Measurements from ENCODE around the gene MYO1G.
"Not testable (repeated sequence)": the region's sequence is repeated elsewhere in the genome, so short reads cannot be mapped to it uniquely, and the experiment has no call there.

The MYO1G gene

DNA sequence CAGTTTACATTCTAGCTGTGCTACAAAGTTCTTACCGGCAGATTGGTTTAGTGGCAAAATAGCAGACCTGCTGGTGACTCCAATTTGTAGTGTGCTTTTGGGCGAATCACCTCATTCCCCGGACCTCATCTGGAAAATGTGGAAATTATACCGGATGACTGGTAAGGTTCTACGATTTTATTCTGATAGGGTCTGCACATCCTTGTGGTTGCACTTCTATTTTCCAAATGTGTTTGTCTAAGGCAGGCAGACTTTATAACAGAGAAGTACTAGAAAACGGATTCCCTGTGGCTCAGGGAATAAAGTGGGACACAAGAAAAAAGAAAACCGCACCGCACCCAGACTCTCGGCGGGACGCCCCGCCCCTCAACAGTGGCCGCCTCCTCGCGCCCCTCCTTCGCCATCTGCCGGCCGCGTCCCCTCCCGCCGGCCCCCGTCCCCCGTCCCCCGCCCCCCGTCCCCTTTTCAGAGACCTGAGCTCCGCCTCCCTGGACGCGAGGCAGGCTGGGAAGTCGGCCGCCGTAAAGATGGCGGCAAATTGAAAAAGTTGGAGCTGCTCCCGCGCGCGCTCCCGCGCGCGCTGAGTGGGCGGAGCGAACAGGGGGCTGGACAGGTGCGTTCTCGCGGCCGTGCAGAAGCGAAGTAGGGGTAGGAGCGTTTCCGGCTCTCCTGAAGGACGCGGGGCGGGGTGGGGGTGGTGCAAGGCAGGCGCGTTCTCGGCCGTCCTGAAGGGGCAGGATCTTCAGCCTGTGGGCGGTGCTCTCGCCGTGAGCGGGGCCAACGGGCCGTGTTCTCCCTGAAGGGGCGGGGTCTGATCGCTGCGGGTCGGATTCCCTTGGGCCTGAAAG, 20.7 kb upstream of the MYO1G start:
- Histone ChIP-seq H3K4me1 (ENCODE audit: control insufficient read depth in 2 of 2, insufficient read depth in 2 of 2, low read length in 2 of 2) (peaks cover 16 to 17% of the 10 kb centered on the region in 2 donors), H3K36me3 (ENCODE audit: control insufficient read depth in 2 of 2, insufficient read depth in 2 of 2, low read length in 2 of 2) (peaks cover 0 to 3% of the 10 kb centered on the region in 2 donors), H3K4me3 (ENCODE audit: low read length in 2 of 2) (peak overlapping the region; percentile 83 to 85), H3K9ac (ENCODE audit: low read depth in 1 of 2, low read length in 2 of 2) (peak overlapping the region; percentile 69 to 76), H3K27ac (ENCODE audit: low read depth in 2 of 2, low read length in 2 of 2) (peak overlapping the region; percentile 78 to 87), H3K9me3 (ENCODE audit: control insufficient read depth in 2 of 2, low read length in 2 of 2) (no peaks in the 10 kb centered on the region), H3K27me3 (ENCODE audit: control insufficient read depth in 2 of 2, insufficient read depth in 2 of 2, low read length in 2 of 2) (no peaks in the 10 kb centered on the region)

DNA sequence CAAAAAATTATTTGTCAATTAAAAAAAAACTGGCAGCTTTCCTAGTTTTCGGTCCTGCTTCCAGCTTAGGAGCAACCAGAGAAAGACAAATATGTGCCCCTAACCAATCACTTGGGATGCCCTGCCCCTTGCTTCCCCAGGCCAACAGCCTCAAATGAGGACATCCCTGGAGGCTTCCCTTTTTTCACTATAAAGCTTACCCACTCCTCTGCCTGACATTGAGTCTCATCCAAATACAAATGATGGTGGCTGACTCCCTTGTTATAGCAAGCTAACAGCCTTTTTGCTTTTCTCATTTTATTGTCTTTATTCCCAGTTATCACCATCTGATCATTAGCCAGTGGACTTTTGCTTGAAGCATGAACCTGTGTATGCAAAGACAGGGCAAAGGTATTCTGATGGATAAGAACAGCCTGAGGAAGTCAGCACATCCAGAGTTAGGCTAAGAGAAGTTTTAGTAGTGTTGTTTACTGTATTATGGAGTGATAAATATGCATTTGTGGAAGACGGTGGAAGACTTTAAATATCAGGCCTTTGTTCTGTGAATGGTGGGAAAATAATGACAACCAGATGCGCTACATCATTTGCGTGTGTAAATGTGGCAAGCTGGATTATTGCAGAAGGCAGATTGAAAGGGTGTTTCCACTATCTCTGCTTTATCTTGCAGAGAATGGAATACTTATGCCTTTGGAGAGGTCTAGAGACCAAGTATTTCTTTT, 19.5 kb upstream of the MYO1G start:
- peaks cover 16 to 17% of the 10 kb centered on the region in 2 donors for H3K4me1 ChIP-seq (ENCODE audit: control insufficient read depth in 2 of 2, insufficient read depth in 2 of 2, low read length in 2 of 2)
- H3K4me3 ChIP-seq (ENCODE audit: low read length in 2 of 2) = peak overlapping the region in 1 of 2 donors; percentile 83
- H3K36me3 ChIP-seq (ENCODE audit: control insufficient read depth in 2 of 2, insufficient read depth in 2 of 2, low read length in 2 of 2) = peaks cover 0 to 3% of the 10 kb centered on the region in 2 donors
- no peak overlapping the region for H3K9ac ChIP-seq (ENCODE audit: low read depth in 1 of 2, low read length in 2 of 2)
- no peaks in the 10 kb centered on the region for H3K27me3 ChIP-seq (ENCODE audit: control insufficient read depth in 2 of 2, insufficient read depth in 2 of 2, low read length in 2 of 2)
- H3K27ac ChIP-seq (ENCODE audit: low read depth in 2 of 2, low read length in 2 of 2) = peak overlapping the region in 1 of 2 donors; percentile 78
- H3K9me3 ChIP-seq (ENCODE audit: control insufficient read depth in 2 of 2, low read length in 2 of 2) = no peaks in the 10 kb centered on the region

DNA sequence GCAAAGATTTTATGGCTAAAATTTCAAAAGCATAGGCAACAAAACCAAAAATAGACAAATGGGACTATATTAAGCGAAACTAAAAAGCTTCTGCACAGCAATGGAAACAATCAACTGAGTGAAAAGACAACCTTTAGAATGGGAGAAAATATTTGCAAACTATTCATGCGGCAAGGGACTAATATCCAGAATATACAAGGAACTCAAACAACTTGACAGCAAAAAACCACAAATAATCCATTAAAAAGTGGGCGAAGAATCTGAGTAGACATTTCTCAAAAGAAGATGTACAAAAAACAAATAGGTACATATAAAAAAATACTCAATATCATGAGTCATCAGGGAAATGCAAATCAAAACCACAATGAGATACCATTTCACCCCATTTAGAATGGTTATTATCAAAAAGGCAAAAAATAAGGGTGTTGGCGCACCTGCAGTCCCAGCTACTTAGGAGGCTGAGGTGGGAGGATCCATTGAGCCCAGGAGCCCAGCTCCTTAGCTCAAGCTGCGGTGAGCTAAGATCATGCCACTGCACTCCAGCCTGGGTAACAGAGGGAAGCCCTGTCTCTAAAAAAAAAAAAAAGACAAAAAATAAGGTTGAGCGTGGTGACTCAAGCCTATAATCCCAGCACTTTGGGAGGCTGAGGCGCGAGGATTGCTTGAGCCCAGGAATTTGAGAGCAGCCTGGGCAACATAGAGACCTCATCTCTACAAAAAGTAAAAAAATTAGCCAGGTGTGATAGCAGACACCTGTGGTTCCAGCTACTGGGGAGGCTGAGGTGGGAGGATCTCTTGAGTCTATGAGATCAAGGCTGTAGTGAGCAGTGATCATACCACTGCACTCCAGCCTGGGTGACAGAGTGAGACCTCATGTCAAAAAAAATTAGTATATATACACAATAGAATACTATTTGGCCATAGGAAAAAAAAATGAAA, 17.0 kb upstream of the MYO1G start:
- Histone ChIP-seq H3K36me3 (ENCODE audit: control insufficient read depth in 2 of 2, insufficient read depth in 2 of 2, low read length in 2 of 2) (no peaks in the 10 kb centered on the region), H3K27me3 (ENCODE audit: control insufficient read depth in 2 of 2, insufficient read depth in 2 of 2, low read length in 2 of 2) (no peaks in the 10 kb centered on the region), H3K9me3 (ENCODE audit: control insufficient read depth in 2 of 2, low read length in 2 of 2) (no peaks in the 10 kb centered on the region), H3K4me3 (ENCODE audit: low read length in 2 of 2) (no peak overlapping the region), H3K9ac (ENCODE audit: low read depth in 1 of 2, low read length in 2 of 2) (no peak overlapping the region), H3K4me1 (ENCODE audit: control insufficient read depth in 2 of 2, insufficient read depth in 2 of 2, low read length in 2 of 2) (peaks cover 5% of the 10 kb centered on the region in 2 donors), H3K27ac (ENCODE audit: low read depth in 2 of 2, low read length in 2 of 2) (peak overlapping the region in 1 of 2 donors; percentile 38)

DNA sequence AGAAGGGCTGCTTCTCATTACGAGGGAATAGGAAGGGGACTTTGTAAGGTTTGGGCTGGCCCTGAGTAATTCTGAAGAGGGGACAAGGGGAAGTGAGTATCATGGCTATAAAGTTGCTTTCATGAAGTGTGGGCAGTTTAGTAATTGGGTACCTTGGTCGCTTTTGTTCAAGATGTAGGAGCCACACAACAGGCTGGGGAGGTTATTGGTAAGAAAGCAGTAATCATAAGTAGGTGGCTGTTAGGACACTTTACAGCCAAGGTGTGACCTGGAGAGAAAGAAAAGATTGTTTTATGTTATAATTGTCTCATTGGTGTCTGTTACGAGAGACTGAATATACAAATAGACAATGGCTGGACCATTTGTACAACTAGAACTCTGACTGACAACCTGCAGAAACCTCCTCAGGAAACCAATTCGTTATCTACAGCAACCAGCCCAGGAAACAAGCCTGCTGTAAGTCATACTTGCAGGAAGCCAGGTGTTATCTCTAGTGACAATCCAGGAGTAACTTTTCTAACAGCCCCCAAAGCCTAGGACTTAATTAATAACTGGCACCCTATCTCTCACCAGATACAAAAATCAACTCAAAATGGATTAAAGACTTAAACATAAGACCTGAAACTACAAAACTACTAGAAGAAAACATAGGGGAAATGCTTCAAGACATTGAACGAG, 16.2 kb upstream of the MYO1G start:
- peaks cover 3 to 4% of the 10 kb centered on the region in 2 donors for H3K4me1 ChIP-seq (ENCODE audit: control insufficient read depth in 2 of 2, insufficient read depth in 2 of 2, low read length in 2 of 2)
- H3K9ac ChIP-seq (ENCODE audit: low read depth in 1 of 2, low read length in 2 of 2) = no peak overlapping the region
- H3K27ac ChIP-seq (ENCODE audit: low read depth in 2 of 2, low read length in 2 of 2) = peak overlapping the region in 1 of 2 donors; percentile 38
- H3K4me3 ChIP-seq (ENCODE audit: low read length in 2 of 2) = no peak overlapping the region
- H3K9me3 ChIP-seq (ENCODE audit: control insufficient read depth in 2 of 2, low read length in 2 of 2) = no peaks in the 10 kb centered on the region
- no peaks in the 10 kb centered on the region for H3K36me3 ChIP-seq (ENCODE audit: control insufficient read depth in 2 of 2, insufficient read depth in 2 of 2, low read length in 2 of 2)
- H3K27me3 ChIP-seq (ENCODE audit: control insufficient read depth in 2 of 2, insufficient read depth in 2 of 2, low read length in 2 of 2) = no peaks in the 10 kb centered on the region

DNA sequence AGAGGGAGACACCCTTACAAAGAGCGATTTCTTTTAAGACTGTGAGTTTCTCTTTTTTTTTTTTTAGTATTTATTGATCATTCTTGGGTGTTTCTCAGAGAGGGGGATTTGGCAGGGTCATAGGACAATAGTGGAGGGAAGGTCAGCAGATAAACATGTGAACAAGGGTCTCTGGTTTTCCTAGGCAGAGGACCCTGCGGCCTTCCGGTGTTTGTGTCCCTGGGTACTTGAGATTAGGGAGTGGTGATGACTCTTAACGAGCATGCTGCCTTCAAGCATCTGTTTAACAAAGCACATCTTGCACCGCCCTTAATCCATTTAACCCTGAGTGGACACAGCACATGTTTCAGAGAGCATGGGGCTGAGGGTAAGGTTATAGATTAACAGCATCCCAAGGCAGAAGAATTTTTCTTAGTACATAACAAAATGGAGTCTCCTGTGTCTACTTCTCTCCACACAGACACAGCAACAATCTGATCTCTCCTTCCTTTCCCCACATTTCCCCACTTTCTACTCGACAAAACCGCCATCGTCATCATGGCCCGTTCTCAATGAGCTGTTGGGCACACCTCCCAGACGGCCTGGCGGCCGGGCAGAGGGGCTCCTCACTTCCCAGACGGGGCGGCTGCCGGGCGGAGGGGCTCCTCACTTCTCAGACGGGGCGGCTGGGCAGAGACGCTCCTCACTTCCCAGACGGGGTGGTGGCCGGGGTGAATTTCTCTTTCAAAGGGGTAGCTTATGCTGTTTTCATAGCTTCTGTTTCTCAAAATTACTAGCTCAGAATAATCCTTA, 13.4 kb upstream of the MYO1G start:
- H3K27me3 ChIP-seq (ENCODE audit: control insufficient read depth in 2 of 2, insufficient read depth in 2 of 2, low read length in 2 of 2); H3K4me3 ChIP-seq (ENCODE audit: low read length in 2 of 2); H3K9me3 ChIP-seq (ENCODE audit: control insufficient read depth in 2 of 2, low read length in 2 of 2); H3K9ac ChIP-seq (ENCODE audit: low read depth in 1 of 2, low read length in 2 of 2); H3K27ac ChIP-seq (ENCODE audit: low read depth in 2 of 2, low read length in 2 of 2); H3K4me1 ChIP-seq (ENCODE audit: control insufficient read depth in 2 of 2, insufficient read depth in 2 of 2, low read length in 2 of 2); H3K36me3 ChIP-seq (ENCODE audit: control insufficient read depth in 2 of 2, insufficient read depth in 2 of 2, low read length in 2 of 2): not testable (repeated sequence)

DNA sequence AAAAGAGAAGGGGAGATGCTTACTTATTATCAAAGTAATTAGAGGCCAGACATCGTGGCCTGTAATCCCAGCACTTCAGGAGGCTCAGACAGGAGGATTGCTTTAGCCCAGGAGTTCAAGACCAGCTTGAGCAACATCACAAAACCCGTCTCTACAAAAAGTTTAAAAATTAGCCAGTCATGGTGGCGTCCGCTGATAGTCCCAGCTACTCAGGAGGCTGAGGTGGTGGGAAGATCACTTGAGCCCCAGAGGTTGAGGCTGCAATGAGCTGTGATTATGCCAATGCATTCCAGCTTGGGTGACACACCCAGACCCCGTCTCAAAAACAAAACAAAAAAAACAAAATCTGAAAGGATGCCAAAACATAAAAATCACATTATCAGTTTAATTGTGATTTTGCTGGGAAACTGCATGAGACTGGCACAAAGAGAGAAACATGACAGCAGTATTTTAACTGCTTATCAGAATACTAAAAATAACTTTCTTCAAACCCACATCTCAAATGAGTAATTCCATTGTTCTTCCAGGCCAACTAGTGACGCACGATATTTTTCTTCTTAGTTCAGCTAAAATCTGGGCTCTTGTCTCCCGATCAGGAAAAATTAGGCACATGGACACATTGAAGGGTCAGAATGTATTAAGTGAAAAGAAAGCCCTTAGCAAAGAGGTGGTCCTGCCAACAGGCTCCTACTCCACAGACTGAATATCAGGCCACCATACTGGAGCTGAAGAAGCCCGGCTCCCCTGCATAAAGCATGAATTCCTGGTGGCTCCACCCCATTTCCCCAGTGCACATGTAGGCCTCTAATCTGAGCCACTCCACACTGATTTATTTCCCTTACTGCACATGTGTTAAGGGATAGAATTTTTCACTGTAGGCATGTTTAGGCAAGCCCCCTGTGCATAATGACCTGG, 11.6 kb upstream of the MYO1G start:
- no peak overlapping the region for H3K4me3 ChIP-seq (ENCODE audit: low read length in 2 of 2)
- H3K9ac ChIP-seq (ENCODE audit: low read depth in 1 of 2, low read length in 2 of 2) = no peak overlapping the region
- H3K27ac ChIP-seq (ENCODE audit: low read depth in 2 of 2, low read length in 2 of 2) = no peak overlapping the region
- H3K9me3 ChIP-seq (ENCODE audit: control insufficient read depth in 2 of 2, low read length in 2 of 2) = no peaks in the 10 kb centered on the region
- H3K27me3 ChIP-seq (ENCODE audit: control insufficient read depth in 2 of 2, insufficient read depth in 2 of 2, low read length in 2 of 2) = no peaks in the 10 kb centered on the region
- peaks cover 8 to 11% of the 10 kb centered on the region in 2 donors for H3K4me1 ChIP-seq (ENCODE audit: control insufficient read depth in 2 of 2, insufficient read depth in 2 of 2, low read length in 2 of 2)
- peaks cover 0 to 2% of the 10 kb centered on the region in 2 donors for H3K36me3 ChIP-seq (ENCODE audit: control insufficient read depth in 2 of 2, insufficient read depth in 2 of 2, low read length in 2 of 2)

- Histone ChIP-seq H3K27ac (ENCODE audit: low read depth in 2 of 2, low read length in 2 of 2) (no peak overlapping the region), H3K4me3 (ENCODE audit: low read length in 2 of 2) (no peak overlapping the region), H3K4me1 (ENCODE audit: control insufficient read depth in 2 of 2, insufficient read depth in 2 of 2, low read length in 2 of 2) (peaks cover 12 to 13% of the 10 kb centered on the region in 2 donors), H3K27me3 (ENCODE audit: control insufficient read depth in 2 of 2, insufficient read depth in 2 of 2, low read length in 2 of 2) (no peaks in the 10 kb centered on the region), H3K9ac (ENCODE audit: low read depth in 1 of 2, low read length in 2 of 2) (no peak overlapping the region), H3K9me3 (ENCODE audit: control insufficient read depth in 2 of 2, low read length in 2 of 2) (no peaks in the 10 kb centered on the region), H3K36me3 (ENCODE audit: control insufficient read depth in 2 of 2, insufficient read depth in 2 of 2, low read length in 2 of 2) (peaks cover 9 to 14% of the 10 kb centered on the region in 2 donors)
Observed at GRCh38 chr7:44989132-44989531, 10.3 kb upstream of the MYO1G start.

DNA sequence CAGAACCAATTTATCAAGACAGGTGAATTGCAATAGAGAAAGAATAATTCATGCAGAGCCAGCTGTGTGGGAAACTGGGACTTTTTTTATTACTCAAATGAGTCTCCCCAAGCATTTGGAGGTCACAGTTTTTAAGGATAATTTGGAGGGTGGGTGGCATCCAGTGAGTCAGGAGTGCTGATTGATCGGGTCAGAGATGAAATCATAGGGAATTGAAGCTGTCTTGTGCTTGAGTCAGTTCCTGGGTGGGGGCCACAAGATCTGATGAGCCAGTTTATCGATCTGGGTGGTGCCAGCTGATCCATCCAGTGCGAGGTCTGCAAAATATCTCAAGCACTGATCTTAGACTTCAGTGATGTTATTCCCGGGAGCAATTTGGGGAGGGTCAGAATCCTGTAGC, 9.9 kb upstream of the MYO1G start:
- Histone ChIP-seq H3K4me3 (ENCODE audit: low read length in 2 of 2) (no peak overlapping the region), H3K9ac (ENCODE audit: low read depth in 1 of 2, low read length in 2 of 2) (no peak overlapping the region), H3K36me3 (ENCODE audit: control insufficient read depth in 2 of 2, insufficient read depth in 2 of 2, low read length in 2 of 2) (peaks cover 13 to 18% of the 10 kb centered on the region in 2 donors), H3K4me1 (ENCODE audit: control insufficient read depth in 2 of 2, insufficient read depth in 2 of 2, low read length in 2 of 2) (peaks cover 13% of the 10 kb centered on the region in 2 donors), H3K27ac (ENCODE audit: low read depth in 2 of 2, low read length in 2 of 2) (no peak overlapping the region), H3K27me3 (ENCODE audit: control insufficient read depth in 2 of 2, insufficient read depth in 2 of 2, low read length in 2 of 2) (no peaks in the 10 kb centered on the region), H3K9me3 (ENCODE audit: control insufficient read depth in 2 of 2, low read length in 2 of 2) (no peaks in the 10 kb centered on the region)
